IPS-11a (cell line): Measurements from ENCODE around the gene COBL.

Experiments used
- H3K4me3 ChIP-seq: one replicate; pipeline ENCODE4 v1.5.1; 2013; ENCODE audit warnings: low read depth, low read length, control low read depth

COBL gene

DNA sequence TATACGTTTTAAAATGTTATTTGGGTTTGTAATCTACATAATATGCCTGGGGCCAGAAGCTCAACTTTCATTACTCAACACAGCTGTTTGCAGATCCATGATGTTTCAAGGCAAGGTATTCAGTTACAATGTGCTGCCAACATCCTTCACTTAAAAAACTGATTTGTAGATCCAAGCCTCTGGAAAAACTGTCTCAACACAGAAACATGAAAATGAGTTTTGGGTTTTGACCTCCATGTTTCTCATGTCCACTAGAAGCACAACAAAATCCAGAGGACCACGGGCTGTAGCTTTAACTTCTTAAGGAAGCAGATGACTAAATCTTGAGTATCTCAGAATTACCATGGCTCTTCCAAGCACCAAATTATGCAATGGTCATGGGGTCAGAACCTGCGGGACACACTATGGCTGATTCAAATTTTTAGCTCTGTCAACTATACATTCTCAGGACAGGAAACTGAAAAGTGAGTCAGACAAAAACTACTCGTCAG lies 286.9 kb downstream of the COBL start:
- no peak overlapping the region for H3K4me3 ChIP-seq

DNA sequence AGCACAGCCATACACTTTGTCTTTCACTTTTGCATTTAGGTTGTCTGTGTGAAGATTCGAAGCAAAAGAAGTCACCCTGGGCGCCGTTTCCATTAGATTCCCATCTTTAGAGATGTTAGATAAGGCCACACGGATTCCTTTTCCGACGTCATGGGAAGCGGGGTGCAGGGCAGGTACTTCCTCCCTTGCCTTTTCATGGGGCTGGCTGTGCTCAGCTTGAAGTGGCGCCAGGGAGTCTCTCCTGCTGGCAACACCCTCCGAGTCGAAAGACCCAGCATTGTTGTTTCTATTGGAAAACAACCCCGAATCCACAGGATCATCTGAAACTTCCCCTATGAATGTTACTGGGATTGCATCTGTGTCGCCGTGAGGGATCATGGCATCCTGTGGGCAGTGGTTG lies 287.5 kb downstream of the COBL start:
- H3K4me3 ChIP-seq, result no peak overlapping the region

DNA sequence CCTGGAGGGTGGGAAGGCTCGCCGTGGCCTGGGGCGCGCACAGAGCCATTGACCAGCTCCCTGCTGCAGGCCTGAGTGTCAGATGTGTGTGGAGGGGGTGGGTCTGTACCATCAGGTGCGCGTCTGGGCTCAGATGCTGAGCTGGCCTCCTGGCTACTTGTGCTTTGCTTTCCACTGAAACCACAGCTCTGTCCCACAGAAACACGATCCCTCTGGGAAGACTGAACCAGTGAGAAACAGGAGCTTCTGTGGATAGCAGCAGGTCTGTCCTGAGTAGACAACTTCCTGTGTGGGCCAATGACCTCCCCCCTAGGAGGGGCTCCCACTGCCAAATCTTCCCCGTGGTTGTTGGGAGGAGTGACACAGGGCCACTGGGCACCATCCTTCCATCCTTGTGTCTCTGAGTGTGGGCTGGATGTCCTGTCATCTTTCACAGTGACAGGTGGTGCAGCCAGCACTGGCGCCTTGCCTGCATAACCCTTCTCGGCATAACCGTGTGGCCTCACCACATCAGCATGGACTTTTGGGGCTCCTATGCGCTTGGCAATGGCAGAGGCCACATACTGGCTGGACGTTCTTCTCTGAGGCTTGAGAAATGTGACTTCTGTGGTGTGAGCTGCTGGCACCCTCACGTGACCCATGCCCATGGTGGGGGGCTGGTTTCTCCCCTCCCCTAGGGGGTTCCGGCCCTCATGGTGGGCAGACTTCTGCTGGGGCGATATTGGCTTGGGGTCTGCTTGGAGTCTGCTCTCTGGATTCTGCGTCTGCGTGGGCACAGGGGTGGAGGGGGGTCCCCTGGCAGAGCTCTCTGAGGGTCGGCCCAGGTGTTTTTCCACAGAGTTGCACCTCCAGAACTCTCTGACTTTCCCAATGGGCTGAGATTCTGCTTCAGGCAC lies 288.4 kb downstream of the COBL start:
- no peak overlapping the region for H3K4me3 ChIP-seq

DNA sequence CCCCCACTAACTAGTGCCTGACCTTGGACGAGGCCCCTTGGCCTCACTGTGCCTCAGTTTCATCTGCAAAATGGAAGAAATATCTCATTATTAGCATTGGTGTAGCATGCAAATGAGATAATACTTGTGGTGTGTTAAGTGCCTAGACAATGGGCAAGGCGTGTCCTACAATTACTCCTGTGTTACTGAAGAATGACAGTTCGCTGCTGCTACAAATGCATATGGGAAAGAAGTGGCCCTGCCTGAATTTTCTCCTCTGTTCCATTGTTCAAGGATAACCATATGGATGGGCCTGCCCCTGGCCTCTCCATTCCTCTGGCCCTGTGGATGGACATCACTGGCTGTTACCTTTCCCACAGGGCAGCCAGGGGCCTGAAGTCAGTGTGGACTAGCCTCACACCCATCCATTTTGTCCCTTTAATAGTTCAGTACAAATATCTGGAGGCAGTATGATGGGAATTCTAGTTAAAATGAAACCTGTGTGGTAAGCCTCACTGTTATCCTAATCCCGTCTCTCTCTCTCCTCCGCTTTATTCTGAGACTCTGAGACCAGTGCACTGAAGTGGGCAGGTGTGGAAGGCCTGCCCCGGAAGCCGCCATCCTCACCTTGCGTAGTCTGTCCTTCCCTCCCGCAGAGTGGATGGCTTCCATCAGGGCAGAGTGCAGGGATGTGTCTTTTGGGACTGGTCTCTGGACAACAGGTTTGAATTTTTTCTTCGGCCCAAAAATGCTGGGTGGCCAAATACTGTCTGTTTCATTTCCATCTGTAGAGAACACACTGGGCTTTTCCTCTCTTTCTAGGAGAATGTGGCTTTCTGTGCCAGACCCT lies 289.3 kb downstream of the COBL start:
- no peak overlapping the region for H3K4me3 ChIP-seq

DNA sequence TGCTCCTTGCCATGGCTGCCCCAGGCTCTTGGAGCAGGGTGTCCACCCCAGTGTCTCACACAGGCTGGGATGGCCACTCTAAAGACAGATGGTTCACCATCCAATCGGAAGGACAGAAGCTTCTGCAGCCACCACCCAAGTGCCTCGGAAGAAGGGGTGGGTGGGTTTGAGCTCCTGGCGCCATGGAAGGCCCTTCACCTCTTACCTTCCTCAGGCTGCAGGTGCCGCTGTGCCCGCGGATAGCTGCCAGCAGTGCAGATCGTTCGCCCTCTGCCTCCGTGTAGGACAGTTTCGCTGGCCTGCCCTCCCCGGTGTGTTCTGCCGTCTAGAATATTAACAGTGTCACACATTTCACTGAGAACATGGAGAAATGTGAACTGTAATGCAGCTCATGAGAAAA lies 290.3 kb downstream of the COBL start:
- no peak overlapping the region for H3K4me3 ChIP-seq

DNA sequence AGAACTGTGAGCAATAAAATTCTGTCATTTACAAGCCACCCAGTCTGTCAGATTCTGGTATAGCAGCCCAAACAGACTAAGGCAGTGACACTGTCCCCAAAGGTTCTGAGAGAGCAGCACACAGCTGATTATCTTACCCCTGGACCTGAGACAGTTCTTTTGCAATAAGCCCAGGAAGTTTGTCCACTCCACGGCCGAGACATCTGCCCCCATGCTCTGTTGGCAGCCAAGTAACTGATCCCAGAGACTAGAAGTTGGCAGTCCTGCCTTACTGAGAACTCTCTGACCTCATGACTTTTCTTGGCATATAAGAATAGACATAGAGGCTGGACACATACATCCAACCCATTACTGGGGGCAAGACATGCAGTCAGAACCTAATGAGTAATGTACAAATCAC lies 290.9 kb downstream of the COBL start:
- no peak overlapping the region for H3K4me3 ChIP-seq

DNA sequence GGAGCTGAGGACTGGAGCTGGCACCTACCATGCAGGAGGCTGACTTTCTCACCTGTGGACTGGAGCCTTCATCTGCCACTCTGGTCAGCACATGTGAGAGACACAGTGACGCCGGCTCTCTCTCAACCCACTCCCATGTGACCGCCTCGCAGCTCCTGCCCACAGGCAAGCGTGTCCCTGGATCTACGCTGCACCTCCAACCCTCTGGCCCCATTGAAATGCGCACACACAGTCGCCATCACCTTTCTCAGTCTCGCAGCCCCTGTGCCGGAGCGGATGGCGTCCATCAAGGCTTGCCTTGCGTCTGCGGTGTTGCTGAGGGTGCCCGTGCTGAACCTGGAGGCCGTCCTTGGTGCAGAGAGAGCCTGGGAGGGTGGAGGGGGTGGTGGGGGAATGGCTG lies 291.7 kb downstream of the COBL start:
- no peak overlapping the region for H3K4me3 ChIP-seq

DNA sequence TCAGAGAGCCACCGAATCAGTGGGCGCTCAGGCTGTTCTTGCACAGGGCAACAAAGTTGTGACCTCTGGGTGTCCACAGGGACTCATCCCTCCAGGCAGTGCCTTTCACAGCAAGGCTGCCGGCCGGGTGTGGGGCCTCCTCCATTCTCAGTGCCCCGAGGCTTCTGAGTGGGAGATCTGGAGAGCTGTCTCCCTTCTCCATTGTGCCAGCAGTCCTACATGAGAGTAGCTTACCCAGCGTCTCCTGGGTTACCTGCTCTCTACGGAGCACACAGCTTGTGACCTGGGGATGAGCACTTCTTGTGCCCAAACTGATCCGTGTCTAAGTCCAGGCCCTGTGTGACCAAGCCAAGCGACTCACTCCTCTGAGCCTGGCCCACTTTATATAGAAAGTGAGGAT lies 293.1 kb downstream of the COBL start:
- H3K4me3 ChIP-seq, result no peak overlapping the region

DNA sequence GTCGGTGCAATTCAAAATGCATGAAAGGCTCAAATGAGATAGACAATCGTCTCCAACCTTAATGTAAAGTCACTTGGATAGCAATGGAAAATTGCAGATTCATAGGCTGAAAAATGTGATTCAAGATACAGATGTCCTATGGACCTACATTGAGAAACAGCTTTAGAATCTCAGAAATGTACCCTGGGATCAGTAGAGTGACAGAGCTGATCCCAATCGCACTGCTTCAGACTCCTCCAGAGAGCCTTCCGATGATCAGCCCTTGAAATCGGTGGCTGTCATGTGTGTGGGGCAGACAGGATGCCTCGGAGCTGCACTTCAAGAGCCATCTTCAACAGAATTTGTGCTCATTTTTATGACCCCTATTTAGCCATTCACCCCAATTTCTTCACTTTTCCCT lies 293.8 kb downstream of the COBL start:
- H3K4me3 ChIP-seq, result no peak overlapping the region

DNA sequence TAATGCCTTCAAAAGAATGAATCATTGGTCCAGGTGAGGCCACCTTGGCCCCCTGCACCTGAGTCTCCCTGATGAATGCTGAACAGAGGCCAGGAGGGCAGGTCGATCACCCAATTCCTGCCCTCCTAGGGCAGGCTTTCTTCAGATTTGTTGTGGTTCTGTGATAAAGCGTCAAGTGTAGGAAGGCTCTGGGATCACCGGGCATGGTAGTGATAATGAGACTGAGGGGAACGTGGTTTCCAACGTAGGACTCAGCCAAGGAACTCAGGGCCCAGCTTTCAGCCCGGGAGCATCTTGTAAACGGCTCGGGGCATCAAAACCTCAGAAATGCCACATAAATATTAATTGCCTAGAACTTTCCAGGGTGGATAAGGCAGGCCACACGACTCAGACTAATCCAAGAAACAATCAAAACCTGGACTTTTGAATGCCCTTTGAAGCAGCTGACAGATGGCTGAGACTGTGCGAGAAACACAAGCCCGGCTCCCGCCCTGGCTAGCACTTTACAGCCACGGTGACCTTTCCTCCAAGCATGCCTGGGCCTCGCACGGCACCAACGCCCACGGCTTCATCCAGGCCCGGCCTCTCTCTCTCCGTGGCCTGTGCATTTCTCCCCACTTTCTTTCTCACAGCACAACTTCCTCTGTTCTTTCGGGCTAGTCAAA lies 294.6 kb downstream of the COBL start:
- no peak overlapping the region for H3K4me3 ChIP-seq

DNA sequence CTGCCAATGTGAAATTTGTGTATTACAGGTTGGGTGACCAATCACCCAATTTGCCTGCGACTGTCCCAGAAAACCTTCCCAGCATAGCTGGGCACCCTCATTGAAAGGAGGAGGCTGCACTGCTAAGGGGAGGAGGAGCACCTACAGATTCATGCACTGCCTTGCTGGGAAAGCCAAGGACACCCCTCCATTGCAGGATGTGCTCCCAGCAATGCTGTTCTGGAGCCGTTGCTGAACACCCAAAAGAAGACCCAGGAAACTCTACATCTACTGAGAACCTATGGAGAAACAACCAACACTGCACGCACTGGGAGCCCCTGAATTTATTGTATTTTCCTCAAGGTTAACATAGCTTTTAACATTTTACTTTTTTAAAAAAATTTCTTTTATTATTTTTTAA lies 295.7 kb downstream of the COBL start:
- no peak overlapping the region for H3K4me3 ChIP-seq

DNA sequence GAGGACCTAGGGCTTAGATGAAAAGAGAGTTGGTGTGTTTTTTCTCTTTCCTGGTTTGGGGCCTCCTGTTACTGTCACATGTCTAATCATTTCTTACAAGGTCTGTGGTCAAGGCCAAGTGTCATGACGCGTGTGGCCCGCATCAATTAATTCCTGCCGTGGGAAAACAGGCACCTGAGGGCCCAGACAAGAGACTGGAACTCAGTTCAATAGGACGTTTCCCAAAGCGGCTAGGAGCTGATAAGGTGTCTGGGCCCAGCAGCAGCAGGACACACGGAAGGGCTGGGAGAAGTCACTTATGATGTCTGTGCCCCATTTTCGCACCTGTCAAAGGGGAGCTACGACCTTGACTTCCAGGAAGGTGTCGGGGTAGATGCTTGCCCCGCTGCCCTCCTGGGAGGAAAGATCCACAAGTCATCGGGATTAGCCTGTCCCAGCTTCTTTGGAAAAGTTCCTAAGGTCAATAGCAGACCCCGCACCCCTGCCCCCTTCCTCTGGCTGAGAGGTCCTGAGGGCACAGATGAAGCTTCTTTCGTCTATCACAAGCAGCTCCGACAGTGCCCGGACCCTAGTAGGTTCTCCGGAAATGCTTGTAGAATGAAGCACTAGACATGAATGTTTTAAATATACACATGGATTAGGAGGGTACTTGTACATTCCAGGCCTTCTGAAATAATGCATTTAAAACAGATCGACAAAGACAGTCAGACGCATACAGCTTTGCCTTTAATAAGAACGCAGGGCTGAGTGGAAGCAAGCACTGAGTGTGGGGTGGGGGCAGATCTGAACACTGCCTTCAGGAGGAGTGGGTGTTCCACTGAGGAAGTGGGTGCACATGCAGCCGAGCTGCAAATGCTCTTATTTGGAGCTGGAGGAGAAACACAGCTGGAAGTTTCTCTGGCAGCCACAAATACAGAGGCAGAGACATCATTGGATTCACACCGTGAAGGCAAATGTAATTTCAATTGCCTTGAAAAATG lies 296.4 kb downstream of the COBL start:
- no peak overlapping the region for H3K4me3 ChIP-seq

DNA sequence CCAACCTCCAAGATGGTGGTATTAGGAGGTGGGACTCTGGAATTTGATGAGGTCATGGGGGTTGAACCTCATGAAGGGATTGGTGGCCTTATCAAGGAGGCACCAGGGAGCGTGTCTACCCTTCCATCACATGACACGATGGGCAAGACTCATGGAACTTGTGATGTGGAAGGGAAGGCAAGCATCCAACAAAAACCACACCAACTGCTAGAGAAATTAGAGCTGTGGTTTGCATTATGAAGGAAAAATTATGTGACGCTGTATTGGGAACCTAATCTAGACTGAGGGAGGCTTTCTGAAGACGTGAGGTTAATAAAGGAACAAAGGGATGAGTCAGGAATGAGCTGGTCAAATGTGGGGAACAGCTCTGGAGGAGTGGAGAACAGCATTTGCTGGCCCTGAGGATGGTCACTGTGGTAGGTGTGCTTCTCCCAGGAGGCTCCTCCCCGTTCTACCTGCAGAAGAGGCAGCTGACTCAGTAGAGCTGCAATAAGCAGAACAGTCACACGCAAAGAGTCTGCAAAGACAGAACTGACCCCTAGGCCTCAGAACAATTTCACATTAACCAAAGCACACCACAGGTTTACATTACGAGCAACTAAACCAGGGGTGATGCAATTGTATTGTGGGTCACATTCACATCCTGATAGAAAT lies 297.3 kb downstream of the COBL start:
- no peak overlapping the region for H3K4me3 ChIP-seq

DNA sequence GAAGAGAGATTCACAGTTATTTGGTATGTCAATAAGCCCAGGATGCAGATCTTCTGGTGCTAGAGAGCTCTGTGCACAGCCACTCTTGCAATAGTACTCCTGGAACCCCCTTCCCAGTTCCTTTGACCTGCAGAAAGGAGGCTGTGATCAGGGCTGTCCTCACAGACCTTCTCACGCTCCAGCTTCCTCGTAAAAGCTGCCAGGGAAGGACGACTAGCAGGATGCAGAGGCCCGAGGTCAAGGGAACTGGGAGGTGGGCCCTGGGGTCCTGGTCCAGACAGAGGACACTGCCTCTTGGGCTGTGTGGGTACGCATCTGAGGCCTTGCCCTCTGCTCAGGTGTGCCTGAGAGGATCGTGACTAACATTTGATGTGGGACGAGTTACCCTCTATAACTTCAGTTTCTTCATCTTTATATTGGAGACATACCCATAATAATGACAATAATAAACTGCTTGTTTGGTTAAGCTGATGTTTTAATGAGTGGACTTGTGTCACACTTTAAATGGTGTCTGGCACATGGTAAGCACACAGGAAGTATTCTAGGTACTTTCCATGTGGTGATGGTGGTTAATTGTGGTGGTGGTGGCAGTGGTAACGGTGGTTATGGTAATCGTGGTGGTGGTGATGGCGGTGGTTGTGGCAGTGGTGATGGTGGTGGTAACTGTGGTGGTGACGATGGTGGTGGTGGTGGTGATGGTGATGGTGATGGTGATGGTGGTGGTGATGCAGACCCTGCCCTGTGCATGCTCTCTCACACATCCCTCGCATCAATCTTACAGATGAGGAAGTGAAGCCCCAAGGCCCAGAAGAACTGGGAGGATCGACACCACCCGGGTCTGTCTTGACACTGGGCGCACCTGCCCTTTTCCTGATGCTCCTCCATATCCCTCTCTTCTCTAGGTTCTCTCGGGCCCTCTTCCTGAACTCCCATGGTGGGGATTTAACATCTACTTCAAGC lies 298.8 kb downstream of the COBL start:
- H3K4me3 ChIP-seq, result no peak overlapping the region

DNA sequence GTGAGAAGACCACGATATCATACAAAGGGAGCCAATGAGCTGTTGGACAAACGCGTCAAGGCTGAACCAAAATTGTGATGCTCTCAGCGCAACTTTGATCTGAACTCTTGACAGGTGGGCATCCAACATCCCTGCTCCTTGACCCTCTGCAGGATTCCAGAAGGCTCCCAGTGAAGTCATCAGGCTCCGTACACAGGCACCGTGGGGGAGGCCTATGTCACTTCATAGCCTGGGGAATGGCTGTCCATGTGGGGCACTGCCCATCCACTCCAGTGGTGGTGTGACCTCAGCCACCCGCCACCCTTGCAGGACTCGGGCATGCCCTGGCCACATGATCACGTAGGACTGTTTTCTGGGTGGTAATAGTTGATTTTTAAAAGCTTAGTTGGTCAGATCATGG lies 300.1 kb downstream of the COBL start:
- no peak overlapping the region for H3K4me3 ChIP-seq

DNA sequence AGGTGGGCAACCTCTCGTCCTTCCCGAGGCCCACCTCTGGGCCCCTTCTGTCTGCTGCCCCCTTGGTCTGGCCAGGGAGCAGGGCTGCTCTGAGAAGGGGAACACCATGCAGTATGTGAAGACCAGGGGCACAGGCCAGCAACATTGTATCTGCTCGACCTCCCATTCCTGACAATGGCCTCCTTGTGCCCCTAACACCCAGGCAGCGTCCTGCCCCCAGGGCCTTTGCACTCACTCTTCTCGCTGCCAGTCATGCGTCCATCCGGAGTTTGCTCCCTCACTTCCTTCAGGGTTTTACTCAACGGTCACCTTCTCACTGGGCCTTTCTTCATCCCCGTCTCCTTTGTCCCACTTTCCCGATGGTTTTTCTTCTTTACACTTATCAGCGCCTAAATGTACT lies 301.0 kb downstream of the COBL start:
- H3K4me3 ChIP-seq, result no peak overlapping the region

DNA sequence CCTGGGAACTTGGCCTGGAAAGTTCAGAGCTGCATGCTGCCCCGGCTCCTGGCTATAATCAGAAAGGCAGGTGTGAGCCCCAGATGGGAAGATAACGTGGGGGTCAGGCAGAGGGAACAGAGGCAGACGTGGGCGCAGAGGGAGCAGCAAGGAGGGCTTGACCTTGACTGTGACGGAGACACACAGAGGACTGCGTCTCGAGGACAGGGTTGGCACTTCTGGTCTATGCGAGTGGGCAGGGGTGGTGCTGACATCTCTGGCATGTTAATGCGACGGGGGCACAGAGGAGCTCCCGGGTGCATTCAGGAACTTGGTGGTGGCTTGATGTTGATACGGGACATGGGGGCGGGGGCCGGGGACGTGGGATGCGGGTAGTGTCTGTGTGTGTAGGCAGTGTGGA lies 301.8 kb downstream of the COBL start:
- no peak overlapping the region for H3K4me3 ChIP-seq

DNA sequence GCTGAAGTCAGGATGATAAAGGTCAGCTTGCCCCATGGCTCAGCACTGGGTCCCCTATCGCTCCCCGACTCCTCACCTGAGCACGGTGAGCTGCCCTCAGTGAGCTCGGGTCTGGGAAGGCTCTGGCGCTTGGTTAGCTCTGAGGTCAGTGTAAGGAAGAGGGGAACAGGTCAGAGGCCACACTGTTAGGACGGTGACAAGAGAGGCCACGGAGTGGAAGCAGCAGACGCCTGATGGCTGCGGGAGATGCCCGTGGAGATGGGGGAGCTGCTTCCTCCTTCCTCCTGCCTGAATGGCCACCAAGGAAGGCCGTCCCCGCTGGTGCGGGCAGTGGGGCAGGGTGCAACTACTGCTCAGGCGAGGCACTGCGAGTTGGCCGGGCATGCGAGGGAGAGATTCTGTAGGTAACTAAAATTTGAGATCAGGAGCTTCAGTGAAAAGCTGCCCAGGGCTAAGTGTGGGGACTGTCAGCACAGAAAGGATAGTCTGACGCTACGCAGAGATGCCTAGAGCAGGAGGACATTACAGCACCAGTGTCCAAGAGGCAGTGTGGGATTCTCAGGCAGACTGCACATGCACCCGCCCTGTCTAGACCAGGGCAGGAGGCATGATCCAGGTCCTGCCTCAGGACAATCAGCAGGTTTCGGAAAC lies 302.6 kb downstream of the COBL start:
- no peak overlapping the region for H3K4me3 ChIP-seq
